ENCODE results near the gene ATP6V1G2.

GRCh38 chr6:31495580-31495979 is 50.8 kb downstream of the ATP6V1G2 start:
- no peak for TF ChIP-seq GLIS3 (CRISPR knock-in tag; IDR thresholded peaks at IDR 0.05)
- TF ChIP-seq RARB (CRISPR knock-in tag; IDR thresholded peaks at IDR 0.05): no peak
